CD8-positive, alpha-beta memory T cell (primary cell): Measurements from ENCODE around the gene HECA. TPM values are rescaled to one million over a fixed set of nuclear protein-coding genes. Genes with fewer than 3 reads are reported as not detected.
A peak's percentile ranks its signal among the peaks of the same experiment; 100 is the strongest.
"Not testable (repeated sequence)": the region's sequence is repeated elsewhere in the genome, so short reads cannot be mapped to it uniquely, and the experiment has no call there.

ENCODE experiments used
- CTCF ChIA-PET: fragments of 350-600 bp; sonication (Branson Sonifier 250); formaldehyde crosslinking; loops from one replicate; lab custom pipeline; 2021; ENCODE audit warnings: antibody characterized with exemption; lab: Charles Lee
- POLR2A ChIA-PET: fragments of 350-600 bp; sonication (Branson Sonifier 250); formaldehyde crosslinking; loops from one replicate; lab custom pipeline; 2021; ENCODE audit warnings: antibody characterized with exemption; lab: Charles Lee
- DNase-seq, 5 donors: peaks; one replicate each; pipeline versions ENCODE4 v3.0.0 to v3.0.0-alpha.2; 2020 to 2022; ENCODE audit warnings: mixed read lengths in 1 of 5
- H3K27ac ChIP-seq: one replicate; pipeline ENCODE4 v1.7.0; 2013; ENCODE audit warnings: low read depth, mild to moderate bottlenecking, low read length, moderate library complexity
- H3K27me3 ChIP-seq: 2 replicates; pipeline ENCODE4 v1.7.0; 2013; ENCODE audit warnings: low read length, mild to moderate bottlenecking; ENCODE audit not compliant: insufficient read depth, poor library complexity, severe bottlenecking
- H3K36me3 ChIP-seq: 2 replicates; pipeline ENCODE4 v1.7.0; 2013; ENCODE audit warnings: mild to moderate bottlenecking, low read length, moderate library complexity; ENCODE audit not compliant: insufficient read depth
- H3K4me1 ChIP-seq: 2 replicates; pipeline ENCODE4 v1.7.0; 2013; ENCODE audit warnings: mild to moderate bottlenecking, low read length, moderate library complexity; ENCODE audit not compliant: insufficient read depth
- H3K4me3 ChIP-seq: 2 replicates; pipeline ENCODE4 v1.7.0; 2013; ENCODE audit warnings: mild to moderate bottlenecking, low read length
- H3K9me3 ChIP-seq: 2 replicates; pipeline ENCODE4 v1.7.0; 2013; ENCODE audit warnings: mild to moderate bottlenecking, low read length
- H3K27ac Mint-ChIP-seq, 8 donors: one replicate each; pipeline ENCODE4 v1.8.0; 2020 to 2021; ENCODE audit warnings: mixed read lengths in 8 of 8, mild to moderate bottlenecking in 6 of 8, inconsistent platforms in 3 of 8, moderate library complexity in 3 of 8
- H3K27me3 Mint-ChIP-seq, 2 donors: one replicate each; pipeline ENCODE4 v1.8.0; 2020 to 2021; ENCODE audit warnings: mixed read lengths in 2 of 2, mild to moderate bottlenecking in 1 of 2, moderate library complexity in 1 of 2
- H3K36me3 Mint-ChIP-seq, 3 donors: one replicate each; pipeline ENCODE4 v1.8.0; 2020 to 2021; ENCODE audit warnings: mixed read lengths in 3 of 3, inconsistent platforms in 1 of 3, mild to moderate bottlenecking in 1 of 3
- H3K4me1 Mint-ChIP-seq, 3 donors: one replicate each; pipeline ENCODE4 v1.8.0; 2020 to 2021; ENCODE audit warnings: mixed read lengths in 3 of 3, inconsistent platforms in 1 of 3, mild to moderate bottlenecking in 1 of 3
- H3K4me3 Mint-ChIP-seq, 7 donors: one replicate each; pipeline ENCODE4 v1.8.0; 2020 to 2021; ENCODE audit warnings: mixed read lengths in 7 of 7, mild to moderate bottlenecking in 6 of 7, moderate library complexity in 4 of 7, inconsistent platforms in 2 of 7
- H3K9me3 Mint-ChIP-seq, 5 donors: one replicate each; pipeline ENCODE4 v1.8.0; 2020 to 2022; ENCODE audit warnings: mixed read lengths in 5 of 5, mild to moderate bottlenecking in 3 of 5, moderate library complexity in 2 of 5, inconsistent platforms in 1 of 5
- polyA plus RNA-seq: library from polyadenylated mRNA; unstranded; fragments of 300-500 nt; fragmentation: Illumina TruSeq; gene quantifications from one replicate; pipeline ENCODE4 v1.2.3, GENCODE V29; 2021
- total RNA-seq, 2 experiments: library from RNA; stranded (reverse); gene quantifications; one replicate each; pipeline ENCODE4 v1.2.3, GENCODE V29; 2021

The HECA gene
- total and polyA plus RNA-seq, 3 experiments from 2014 or later = 9.0 to 64.6 (median 63.4) TPM

- peak overlapping the region in 1 of 8 donors; percentile 17 for H3K27ac Mint-ChIP-seq
- H3K4me3 ChIP-seq = no peak overlapping the region
- no peak overlapping the region for H3K4me3 Mint-ChIP-seq
- H3K4me1 ChIP-seq = no peaks in the 10 kb centered on the region
- ChIA-PET POLR2A (no interaction called here), CTCF (no interaction called here)
- no peaks in the 10 kb centered on the region for H3K4me1 Mint-ChIP-seq
- no peak overlapping the region for H3K27ac ChIP-seq
- peaks cover 2 to 24% (median 5%) of the 10 kb centered on the region in 3 donors for H3K36me3 Mint-ChIP-seq
- H3K9me3 Mint-ChIP-seq = peaks cover 6 to 11% (median 11%) of the 10 kb centered on the region in 5 donors
- H3K9me3 ChIP-seq = peaks cover 6% of the 10 kb centered on the region
- DNase-seq = no peak
- no peaks in the 10 kb centered on the region for H3K36me3 ChIP-seq
- H3K27me3 ChIP-seq = no peaks in the 10 kb centered on the region
- H3K27me3 Mint-ChIP-seq = peaks cover 0 to 3% of the 10 kb centered on the region in 2 donors
Measured at GRCh38 chr6:139201378-139201777, 66.5 kb downstream of the HECA start.

DNA sequence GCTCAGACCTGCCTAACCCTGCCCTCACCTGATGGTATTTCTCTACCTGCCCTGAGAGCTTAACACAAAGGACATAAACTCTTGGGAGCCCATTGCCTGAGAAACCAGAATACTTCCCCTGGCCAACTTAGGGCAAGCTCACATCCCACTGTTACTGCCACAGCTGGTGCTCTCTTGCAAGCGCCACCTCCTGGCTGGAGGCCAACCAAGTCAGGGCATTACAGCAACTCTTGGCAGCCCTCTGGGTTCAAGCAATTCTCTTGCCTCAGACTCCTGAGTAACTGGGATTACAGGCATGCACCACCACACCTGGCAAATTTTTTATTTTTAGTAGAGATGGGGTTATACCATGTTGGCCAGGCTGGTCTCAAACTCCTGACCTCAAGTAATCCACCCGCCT, 70.1 kb downstream of the HECA start:
- Mint-ChIP-seq H3K27ac (no peak overlapping the region), H3K36me3 (peaks cover 9 to 52% (median 16%) of the 10 kb centered on the region in 3 donors)

GRCh38 chr6:139205843-139206242, 71.0 kb downstream of the HECA start:
- no peak overlapping the region for H3K27ac Mint-ChIP-seq
- peaks cover 9% of the 10 kb centered on the region for H3K9me3 ChIP-seq
- no peak for DNase-seq
- POLR2A ChIA-PET = no interaction called here
- no peaks in the 10 kb centered on the region for H3K4me1 ChIP-seq
- peaks cover 15 to 18% (median 16%) of the 10 kb centered on the region in 3 donors for H3K4me1 Mint-ChIP-seq
- peaks cover 22 to 52% (median 40%) of the 10 kb centered on the region in 5 donors for H3K9me3 Mint-ChIP-seq
- peaks cover 0 to 3% of the 10 kb centered on the region in 2 donors for H3K27me3 Mint-ChIP-seq
- H3K27me3 ChIP-seq = no peaks in the 10 kb centered on the region
- peaks cover 9 to 55% (median 18%) of the 10 kb centered on the region in 3 donors for H3K36me3 Mint-ChIP-seq
- CTCF ChIA-PET = interaction anchor here (1.6 to 2.9 kb wide), 2 partner anchors 13 to 81 kb away, joined by 4 to 10 read pairs; no protein-coding TSS in a partner anchor
- no peak overlapping the region for H3K4me3 Mint-ChIP-seq
- no peak overlapping the region for H3K4me3 ChIP-seq
- H3K27ac ChIP-seq = no peak overlapping the region
- H3K36me3 ChIP-seq = no peaks in the 10 kb centered on the region

More for the DNA sequence above, 70.1 kb downstream of the HECA start:
- H3K9me3 Mint-ChIP-seq = peaks cover 22 to 45% (median 32%) of the 10 kb centered on the region in 5 donors
- CTCF ChIA-PET = interaction anchor here (1.6 to 2.9 kb wide), 2 partner anchors 14 to 80 kb away, joined by 4 to 10 read pairs; no protein-coding TSS in a partner anchor
- no peaks in the 10 kb centered on the region for H3K27me3 ChIP-seq
- peaks cover 9% of the 10 kb centered on the region for H3K9me3 ChIP-seq
- H3K27ac ChIP-seq = no peak overlapping the region
- no peak overlapping the region for H3K4me3 ChIP-seq
- POLR2A ChIA-PET = no interaction called here
- DNase-seq = no peak
- H3K27me3 Mint-ChIP-seq = peaks cover 0 to 6% of the 10 kb centered on the region in 2 donors
- H3K4me1 Mint-ChIP-seq = peaks cover 6 to 10% (median 8%) of the 10 kb centered on the region in 3 donors
- no peaks in the 10 kb centered on the region for H3K36me3 ChIP-seq
- H3K4me3 Mint-ChIP-seq = no peak overlapping the region
- no peaks in the 10 kb centered on the region for H3K4me1 ChIP-seq

DNA sequence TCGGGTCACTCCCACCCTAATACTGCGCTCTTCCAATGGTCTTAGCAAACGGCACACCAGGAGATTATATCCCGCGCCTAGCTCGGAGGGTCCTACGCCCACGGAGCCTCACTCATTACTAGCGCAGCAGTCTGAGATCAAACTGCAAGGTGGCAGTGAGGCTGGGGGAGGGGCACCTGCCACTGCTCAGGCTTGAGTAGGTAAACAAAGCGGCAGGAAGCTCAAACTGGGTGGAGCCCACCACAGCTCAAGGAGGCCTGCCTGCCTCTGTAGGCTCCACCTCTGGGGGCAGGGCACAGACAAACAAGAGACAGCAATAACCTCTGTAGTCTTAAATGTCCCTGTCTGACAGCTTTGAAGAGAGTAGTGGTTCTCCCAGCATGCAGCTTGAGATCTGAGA, 75.9 kb downstream of the HECA start:
- peaks cover 21 to 58% (median 49%) of the 10 kb centered on the region in 5 donors for H3K9me3 Mint-ChIP-seq
- peak overlapping the region in 1 of 8 donors; percentile 15 for H3K27ac Mint-ChIP-seq
- peak in 1 of 5 donors; percentile 5 for DNase-seq
- H3K27me3 ChIP-seq, H3K36me3 ChIP-seq, H3K9me3 ChIP-seq, H3K4me1 ChIP-seq, POLR2A ChIA-PET, H3K4me3 ChIP-seq, H3K27ac ChIP-seq, H3K27me3 Mint-ChIP-seq: not testable (repeated sequence)
- CTCF ChIA-PET = interaction anchor here (1.0 kb wide), 1 partner anchor 86 kb away, joined by 3 read pairs; no protein-coding TSS in a partner anchor
- H3K4me1 Mint-ChIP-seq = peaks cover 16 to 21% (median 20%) of the 10 kb centered on the region in 3 donors
- H3K36me3 Mint-ChIP-seq = peaks cover 9 to 52% (median 16%) of the 10 kb centered on the region in 3 donors
- H3K4me3 Mint-ChIP-seq = peak overlapping the region in 1 of 7 donors; percentile 31

- Mint-ChIP-seq H3K36me3 (peaks cover 6 to 38% (median 10%) of the 10 kb centered on the region in 3 donors), H3K9me3 (peaks cover 12 to 42% (median 38%) of the 10 kb centered on the region in 5 donors), H3K4me1 (peaks cover 16 to 21% (median 20%) of the 10 kb centered on the region in 3 donors)
- H3K27ac ChIP-seq, H3K27me3 ChIP-seq, POLR2A ChIA-PET, H3K4me3 Mint-ChIP-seq, H3K4me1 ChIP-seq, H3K36me3 ChIP-seq, DNase-seq, H3K27ac Mint-ChIP-seq, H3K9me3 ChIP-seq, H3K4me3 ChIP-seq, H3K27me3 Mint-ChIP-seq, CTCF ChIA-PET: not testable (repeated sequence)
Measured at GRCh38 chr6:139212460-139212859, 77.6 kb downstream of the HECA start.

DNA sequence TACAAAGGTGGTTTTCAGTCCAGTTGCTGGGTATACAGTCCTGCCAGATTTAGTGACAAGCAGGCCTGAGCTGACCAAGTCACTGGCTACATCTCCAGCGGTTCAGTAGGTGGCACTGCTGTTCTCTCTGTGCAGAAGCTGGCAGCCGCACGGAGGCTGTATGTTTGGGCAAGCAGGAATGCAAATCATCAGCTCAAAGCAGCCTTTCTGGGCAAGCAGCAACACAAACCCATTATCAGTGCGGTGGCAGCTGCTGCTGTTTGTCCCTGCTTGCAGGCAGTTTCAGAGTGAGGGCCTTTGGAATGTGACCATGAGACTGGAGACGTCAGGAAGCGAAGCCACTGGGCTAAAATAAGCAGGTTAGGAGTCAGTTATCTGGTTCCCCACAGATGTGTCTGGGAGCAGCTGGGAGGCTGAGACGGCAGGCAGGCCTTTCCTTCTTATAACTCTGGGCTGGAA, 84.4 kb downstream of the HECA start:
- Histone ChIP-seq H3K4me3 (no peak overlapping the region), H3K27ac (no peak overlapping the region), H3K27me3 (no peaks in the 10 kb centered on the region), H3K4me1 (peaks cover 7% of the 10 kb centered on the region), H3K36me3 (no peaks in the 10 kb centered on the region), H3K9me3 (no peaks in the 10 kb centered on the region)
- ChIA-PET CTCF (interaction anchor here (0.5 to 5.9 kb wide), 49 partner anchors 10 to 1152 kb away, joined by 3 to 88 read pairs (median 4); partner anchors contain the start of genes CITED2 and TXLNB), POLR2A (interaction anchor here (0.6 to 1.1 kb wide), 5 partner anchors 72 to 155 kb away, joined by 3 to 11 read pairs (median 3); partner anchors contain the start of genes CITED2 and TXLNB)
- no peaks in the 10 kb centered on the region for H3K27me3 Mint-ChIP-seq
- peaks cover 0 to 1% (median 0%) of the 10 kb centered on the region in 5 donors for H3K9me3 Mint-ChIP-seq
- peaks cover 0 to 4% (median 0%) of the 10 kb centered on the region in 3 donors for H3K36me3 Mint-ChIP-seq
- peak overlapping the region in 7 of 8 donors; percentile 31 to 91 (median 85) for H3K27ac Mint-ChIP-seq
- peak overlapping the region in 3 of 7 donors; percentile 40 to 81 (median 62) for H3K4me3 Mint-ChIP-seq
- H3K4me1 Mint-ChIP-seq = peaks cover 8 to 12% (median 12%) of the 10 kb centered on the region in 3 donors
- DNase-seq = peak; percentile 37 to 80 (median 55)

- DNase-seq = no peak
- Mint-ChIP-seq H3K9me3 (peaks cover 0 to 1% (median 0%) of the 10 kb centered on the region in 5 donors), H3K4me1 (peaks cover 8 to 12% (median 12%) of the 10 kb centered on the region in 3 donors), H3K27ac (peak overlapping the region in 5 of 8 donors; percentile 31 to 91 (median 89)), H3K4me3 (no peak overlapping the region), H3K36me3 (peaks cover 0 to 4% (median 0%) of the 10 kb centered on the region in 3 donors), H3K27me3 (no peaks in the 10 kb centered on the region)
- no peaks in the 10 kb centered on the region for H3K9me3 ChIP-seq
- ChIA-PET POLR2A (interaction anchor here (0.6 to 1.1 kb wide), 5 partner anchors 71 to 155 kb away, joined by 3 to 11 read pairs (median 3); partner anchors contain the start of genes CITED2 and TXLNB), CTCF (interaction anchor here (0.5 to 5.9 kb wide), 49 partner anchors 10 to 1151 kb away, joined by 3 to 88 read pairs (median 4); partner anchors contain the start of genes CITED2 and TXLNB)
- no peak overlapping the region for H3K4me3 ChIP-seq
- peaks cover 7% of the 10 kb centered on the region for H3K4me1 ChIP-seq
- H3K27me3 ChIP-seq = no peaks in the 10 kb centered on the region
- no peak overlapping the region for H3K27ac ChIP-seq
- no peaks in the 10 kb centered on the region for H3K36me3 ChIP-seq
Measured at GRCh38 chr6:139219746-139220145, 84.9 kb downstream of the HECA start.

GRCh38 chr6:139228387-139228786, 93.5 kb downstream of the HECA start:
- H3K4me1 ChIP-seq, H3K27me3 ChIP-seq, DNase-seq, H3K36me3 Mint-ChIP-seq, H3K4me3 ChIP-seq, H3K36me3 ChIP-seq, H3K9me3 ChIP-seq, H3K27ac ChIP-seq, H3K9me3 Mint-ChIP-seq, POLR2A ChIA-PET, H3K4me3 Mint-ChIP-seq, H3K27ac Mint-ChIP-seq, H3K27me3 Mint-ChIP-seq: not testable (repeated sequence)
- H3K4me1 Mint-ChIP-seq = peaks cover 0 to 10% (median 10%) of the 10 kb centered on the region in 3 donors
- CTCF ChIA-PET = interaction anchor here (1.6 to 3.1 kb wide), 2 partner anchors 136 to 141 kb away, joined by 4 to 10 read pairs; no protein-coding TSS in a partner anchor
